ENCODE results near the gene PLEKHG4.

DNA sequence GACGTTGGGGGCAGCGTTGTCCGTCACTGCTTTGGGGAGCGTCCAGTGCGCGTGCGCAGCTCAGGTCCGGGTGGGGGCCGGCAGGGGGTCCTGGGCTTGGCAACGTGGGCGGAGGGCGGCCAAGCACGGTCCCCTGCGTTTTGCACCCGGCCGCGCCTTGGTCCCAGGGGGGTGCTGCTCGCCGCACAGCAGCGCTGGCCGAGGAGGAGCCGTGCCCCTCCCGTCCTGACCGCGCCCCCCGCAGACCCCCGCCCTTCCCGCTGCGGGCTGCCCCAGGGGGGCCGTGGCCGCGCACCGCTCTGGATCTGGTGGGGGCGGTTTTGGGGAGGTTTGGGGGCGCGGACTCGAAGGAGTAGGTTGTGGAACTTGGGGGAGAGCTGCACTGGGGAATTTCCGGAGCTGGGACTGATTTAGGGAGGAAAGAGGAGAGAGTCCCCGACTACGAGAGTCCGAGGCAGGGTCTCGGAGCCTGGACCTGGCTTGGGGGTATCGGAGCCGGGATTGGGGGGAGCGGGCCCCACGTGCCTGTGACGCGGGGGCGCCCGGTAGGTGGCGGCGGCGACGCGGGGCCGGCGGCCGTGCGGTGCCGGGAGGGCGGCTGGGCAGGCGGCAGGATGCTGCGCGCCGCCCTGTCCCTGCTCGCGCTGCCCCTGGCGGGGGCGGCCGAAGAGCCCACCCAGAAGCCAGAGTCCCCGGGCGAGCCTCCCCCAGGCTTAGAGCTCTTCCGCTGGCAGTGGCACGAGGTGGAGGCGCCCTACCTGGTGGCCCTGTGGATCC is 30.7 kb upstream of the PLEKHG4 start, which contains the start of gene SLC9A5:
- TF ChIP-seq POLR2A (IDR thresholded peaks at IDR 0.05), result no peak
- TF ChIP-seq, protein P1, sequence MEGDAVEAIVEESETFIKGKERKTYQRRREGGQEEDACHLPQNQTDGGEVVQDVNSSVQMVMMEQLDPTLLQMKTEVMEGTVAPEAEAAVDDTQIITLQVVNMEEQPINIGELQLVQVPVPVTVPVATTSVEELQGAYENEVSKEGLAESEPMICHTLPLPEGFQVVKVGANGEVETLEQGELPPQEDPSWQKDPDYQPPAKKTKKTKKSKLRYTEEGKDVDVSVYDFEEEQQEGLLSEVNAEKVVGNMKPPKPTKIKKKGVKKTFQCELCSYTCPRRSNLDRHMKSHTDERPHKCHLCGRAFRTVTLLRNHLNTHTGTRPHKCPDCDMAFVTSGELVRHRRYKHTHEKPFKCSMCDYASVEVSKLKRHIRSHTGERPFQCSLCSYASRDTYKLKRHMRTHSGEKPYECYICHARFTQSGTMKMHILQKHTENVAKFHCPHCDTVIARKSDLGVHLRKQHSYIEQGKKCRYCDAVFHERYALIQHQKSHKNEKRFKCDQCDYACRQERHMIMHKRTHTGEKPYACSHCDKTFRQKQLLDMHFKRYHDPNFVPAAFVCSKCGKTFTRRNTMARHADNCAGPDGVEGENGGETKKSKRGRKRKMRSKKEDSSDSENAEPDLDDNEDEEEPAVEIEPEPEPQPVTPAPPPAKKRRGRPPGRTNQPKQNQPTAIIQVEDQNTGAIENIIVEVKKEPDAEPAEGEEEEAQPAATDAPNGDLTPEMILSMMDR (IDR thresholded peaks at IDR 0.05), result peak in 3 of 4 experiments; percentile 18 to 27 (median 23)

All from uterus (tissue), 2 donors.